HG03097 (cell line): ENCODE data around the gene FAHD2A.
"Not testable (repeated sequence)": the region's sequence is repeated elsewhere in the genome, so short reads cannot be mapped to it uniquely, and the experiment has no call there.

Experiments
- ATAC-seq: cut with Tn5 transposase; IDR thresholded peaks from one replicate; pipeline ENCODE4 v1.9.1; 2021; ENCODE audit not compliant: unreplicated experiment, low FRiP score

FAHD2A gene

DNA sequence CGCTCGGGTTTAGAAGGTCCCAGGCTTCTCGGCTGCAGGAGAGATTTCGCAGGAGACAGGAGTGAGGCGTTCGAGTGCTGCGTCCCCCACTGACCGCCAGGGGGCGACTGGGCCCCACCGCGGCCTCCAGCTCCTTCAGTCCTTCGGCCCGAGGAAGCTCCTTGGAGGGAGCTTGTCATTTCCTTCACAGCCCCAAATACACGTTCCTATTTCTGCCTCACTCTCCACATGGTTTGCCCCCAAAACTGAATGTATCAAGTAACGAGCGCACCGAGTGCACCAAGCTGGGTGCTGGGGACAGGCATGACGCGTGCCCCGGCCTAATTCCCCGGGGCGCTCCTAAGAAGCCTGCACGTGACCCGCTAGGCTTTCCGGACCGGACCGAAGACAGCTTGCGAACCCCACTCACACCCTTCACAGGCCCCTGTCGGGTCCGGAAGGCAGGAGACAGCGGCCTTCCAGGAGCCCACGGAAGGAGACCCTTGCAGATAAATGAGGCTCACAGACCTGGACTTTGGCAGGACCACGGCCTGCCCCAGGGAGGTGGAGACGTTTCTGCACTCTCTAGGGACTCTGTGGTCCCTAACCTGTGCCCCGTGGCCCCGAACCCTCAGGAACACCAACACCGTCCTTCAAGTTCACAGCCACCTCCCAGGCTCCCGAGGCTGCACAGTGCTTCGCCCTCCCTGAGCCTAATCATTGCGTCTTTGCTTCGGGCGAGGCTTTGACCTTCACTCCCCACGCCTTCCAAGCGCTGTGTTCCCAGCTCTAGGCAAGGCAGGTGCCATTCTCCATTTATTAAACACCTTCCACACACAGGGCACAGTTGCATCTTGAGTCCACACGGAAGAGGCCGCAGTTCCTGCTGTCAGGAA lies 13.0 kb upstream of the FAHD2A start:
- ATAC-seq: peak; percentile 73

DNA sequence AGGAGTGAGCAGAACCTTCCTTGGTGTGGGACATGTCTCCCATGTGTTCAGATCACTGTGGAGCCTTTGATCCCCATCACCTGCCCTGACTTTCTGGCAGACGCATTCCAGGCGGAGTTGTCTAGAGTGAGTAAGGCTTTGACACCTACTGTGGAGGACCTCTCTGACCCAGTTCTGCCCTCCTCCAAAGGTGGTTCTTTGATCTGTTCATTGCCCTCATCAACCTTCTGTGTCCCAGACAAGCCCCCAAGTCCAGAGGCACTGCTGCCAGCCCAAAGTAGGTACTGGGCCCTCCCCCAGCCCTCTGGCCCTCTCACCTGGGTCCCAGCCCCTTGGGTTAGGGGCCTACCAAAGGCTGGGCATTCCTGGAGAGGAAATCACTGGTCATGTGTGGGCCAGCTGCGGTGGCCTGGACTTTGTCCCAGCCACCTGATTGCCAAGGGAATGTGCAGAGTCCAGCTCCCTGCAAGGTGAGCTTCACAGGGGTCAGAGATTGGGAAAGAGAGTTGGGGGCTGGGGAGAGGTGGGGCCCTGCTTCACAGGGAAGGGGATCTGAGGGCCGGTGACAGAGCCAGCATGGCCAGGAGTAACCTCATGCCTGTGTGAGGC lies 12.1 kb upstream of the FAHD2A start:
- ATAC-seq: no peak

DNA sequence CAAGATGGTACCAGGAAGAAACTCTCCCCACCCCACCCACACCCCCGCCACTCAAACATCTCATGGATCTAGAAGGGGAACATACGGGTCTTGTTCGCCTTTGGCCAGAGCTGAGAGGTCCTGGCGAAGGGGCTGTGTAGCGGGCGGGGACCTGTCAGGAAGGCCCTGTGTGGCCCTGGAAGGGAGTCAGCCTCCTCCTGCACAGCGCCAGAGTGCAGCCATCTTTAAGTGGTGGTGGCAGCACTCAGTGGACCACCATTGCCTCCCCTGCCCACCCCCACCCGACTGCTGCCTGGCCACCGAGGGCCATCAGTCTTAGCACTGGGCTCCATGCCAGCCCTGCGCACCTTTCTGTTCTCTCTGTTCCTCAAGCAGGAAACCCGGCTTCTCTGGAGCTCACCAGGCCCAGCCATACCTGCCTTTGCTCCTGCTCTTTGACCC lies 11.6 kb upstream of the FAHD2A start:
- ATAC-seq: no peak

DNA sequence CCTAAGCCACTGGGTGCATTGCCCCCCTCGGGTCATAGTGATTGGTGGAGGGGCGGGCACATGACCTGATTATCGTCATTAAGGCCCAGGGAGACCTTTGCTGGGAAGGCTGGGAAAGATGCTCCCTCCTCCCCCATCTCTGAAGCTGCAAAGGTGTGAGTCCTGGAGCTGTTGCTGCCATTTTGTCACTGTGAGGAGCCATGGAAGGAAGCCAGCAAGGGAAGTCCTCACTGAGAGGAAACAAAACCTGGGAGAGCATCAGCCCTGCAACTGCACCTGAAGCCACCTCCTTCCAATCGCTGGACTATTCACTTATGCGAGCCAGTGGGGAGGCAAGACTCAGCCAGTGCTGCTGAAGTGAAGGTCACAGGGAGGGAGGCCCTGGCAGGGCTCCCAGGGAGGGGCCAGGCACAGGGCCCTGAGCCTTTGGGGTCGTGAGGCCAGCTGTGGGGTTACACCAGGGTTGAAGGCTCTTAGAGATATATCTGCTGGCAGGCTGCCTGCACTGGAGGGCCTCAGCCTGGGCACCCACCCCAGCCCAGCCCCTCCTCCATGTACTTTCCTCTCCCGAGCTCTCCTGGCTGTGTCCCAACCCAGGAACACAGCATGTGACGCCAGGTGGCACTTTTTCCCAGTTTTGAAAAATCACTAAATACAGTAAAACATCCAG lies 10.7 kb upstream of the FAHD2A start:
- no peak for ATAC-seq

DNA sequence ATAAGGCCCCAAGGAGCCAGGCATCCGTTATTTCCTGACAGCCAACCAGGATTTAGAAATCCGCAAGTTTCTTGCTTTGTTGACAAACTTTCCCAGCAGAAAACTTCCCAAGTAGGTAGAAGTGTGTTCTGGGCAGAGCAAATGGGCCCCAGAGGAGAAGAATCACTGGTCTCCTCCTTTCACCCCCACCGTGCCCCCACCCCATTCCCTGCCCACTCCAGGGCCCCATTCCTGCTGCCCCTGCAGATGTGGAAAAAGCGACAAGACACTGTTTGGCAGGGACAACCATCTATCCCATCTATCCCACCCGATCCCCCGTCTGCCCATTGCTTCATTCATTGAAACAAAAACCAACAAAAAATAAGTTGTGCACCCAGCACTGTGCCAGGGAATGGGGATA lies 10.2 kb upstream of the FAHD2A start:
- ATAC-seq: no peak

DNA sequence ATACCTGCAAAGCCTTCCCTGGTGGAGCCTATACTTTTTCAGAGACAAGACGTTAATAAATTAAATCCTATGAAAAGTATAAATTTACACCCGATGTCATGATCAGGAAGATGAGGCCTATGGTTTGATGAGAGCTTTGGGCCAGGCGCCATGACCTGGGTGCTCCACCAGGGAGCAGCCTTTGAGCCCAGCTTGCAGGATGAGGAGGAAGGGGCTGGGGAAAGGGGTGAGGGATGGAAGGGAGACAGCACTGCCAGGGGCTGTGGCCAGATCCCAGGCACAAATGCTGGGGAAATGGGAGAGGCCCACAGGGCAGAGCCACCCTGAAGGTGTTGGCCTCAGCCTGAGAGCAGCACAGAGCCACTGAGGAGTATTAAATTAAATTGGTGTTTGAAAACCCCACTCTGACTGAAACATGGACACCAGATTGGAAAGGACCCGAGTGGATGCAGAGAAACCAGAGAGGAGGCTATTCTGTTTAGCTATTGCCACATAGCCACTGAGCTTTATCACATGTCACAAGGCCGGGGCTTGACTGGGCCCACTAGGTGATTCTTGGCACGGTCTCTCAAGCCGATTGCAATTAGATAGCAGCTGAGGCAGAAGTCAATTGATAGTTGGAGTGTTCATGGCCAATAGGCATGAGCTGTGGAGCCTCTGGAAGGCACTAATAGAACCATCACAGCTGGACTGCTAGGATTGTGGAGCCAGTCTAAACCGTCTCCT lies 9.6 kb upstream of the FAHD2A start:
- no peak for ATAC-seq

DNA sequence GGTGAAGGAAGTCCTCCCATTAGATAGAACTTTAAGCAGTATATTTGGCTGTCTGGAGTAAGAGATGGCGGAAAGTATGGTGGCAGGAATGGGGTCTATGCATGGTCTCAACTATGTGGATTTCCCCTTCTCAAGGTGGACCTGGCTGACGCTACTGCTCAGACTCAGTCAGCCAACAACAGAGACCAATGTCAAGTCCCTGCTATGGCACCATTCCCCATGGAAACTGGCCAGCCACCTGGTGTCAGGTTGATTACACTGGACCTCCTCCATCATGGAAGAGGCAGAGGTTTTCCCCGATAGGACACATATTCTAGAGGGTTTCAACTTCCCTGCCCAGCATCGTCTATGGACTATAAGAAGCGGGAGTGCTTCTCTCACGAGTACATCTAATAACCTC lies 8.6 kb upstream of the FAHD2A start:
- no peak for ATAC-seq

DNA sequence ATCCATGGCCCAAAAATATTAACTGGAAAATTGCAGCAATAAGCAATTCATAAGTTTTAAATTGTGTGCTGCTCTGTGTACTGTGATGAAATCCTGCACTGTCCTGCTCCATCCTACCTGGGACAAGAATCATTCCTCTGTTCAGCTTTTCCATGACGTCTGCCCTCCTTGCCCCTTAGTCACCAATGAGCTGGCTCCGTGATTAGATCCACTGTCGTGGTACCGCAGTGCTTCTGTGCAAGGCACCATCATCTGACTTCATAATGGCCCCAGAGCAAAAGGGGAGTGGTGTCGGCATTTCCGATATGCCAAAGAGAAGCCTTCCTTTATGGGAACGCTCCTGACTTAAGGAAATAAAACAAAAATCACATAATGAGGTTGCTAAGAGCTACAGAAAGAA lies 3.4 kb upstream of the FAHD2A start:
- ATAC-seq: no peak

DNA sequence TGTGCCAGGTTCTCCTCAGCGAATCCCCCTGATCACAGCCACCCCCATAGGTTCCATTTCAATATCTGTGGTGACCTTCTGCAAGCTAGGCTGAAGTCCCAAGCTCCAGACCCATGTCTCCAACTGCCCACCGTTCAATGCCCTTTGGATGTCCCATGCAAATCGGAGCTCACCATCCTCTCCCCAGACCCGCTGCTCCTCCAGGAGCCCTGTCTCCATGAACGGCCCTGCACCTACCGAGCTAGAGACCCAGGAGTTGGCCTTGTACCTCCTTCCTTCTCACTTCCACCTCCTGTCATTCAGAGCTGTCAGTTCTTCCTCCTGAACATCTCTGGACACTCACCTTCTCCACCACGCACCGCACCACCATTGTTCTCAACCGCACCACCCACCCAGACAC lies 1.0 kb upstream of the FAHD2A start:
- no peak for ATAC-seq

DNA sequence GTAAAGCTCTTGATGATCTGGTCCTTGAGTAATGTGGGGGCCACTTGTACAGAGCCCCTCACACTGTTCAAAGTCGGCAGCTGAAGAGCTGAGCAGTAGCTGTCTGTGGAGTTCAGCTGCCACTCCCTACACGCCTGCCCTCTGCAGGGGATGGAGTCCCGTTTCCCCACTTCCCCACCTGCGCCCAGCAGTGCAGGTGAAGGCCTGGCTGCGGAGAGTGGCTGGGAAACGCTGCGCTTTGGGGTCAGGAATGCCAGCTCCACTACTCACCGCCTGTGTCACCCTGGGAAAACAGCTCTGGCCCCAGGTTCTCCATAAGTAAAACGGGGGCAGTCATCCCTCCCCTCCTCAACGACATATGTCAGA lies 521 bp upstream of the FAHD2A start:
- peak; percentile 14 for ATAC-seq

DNA sequence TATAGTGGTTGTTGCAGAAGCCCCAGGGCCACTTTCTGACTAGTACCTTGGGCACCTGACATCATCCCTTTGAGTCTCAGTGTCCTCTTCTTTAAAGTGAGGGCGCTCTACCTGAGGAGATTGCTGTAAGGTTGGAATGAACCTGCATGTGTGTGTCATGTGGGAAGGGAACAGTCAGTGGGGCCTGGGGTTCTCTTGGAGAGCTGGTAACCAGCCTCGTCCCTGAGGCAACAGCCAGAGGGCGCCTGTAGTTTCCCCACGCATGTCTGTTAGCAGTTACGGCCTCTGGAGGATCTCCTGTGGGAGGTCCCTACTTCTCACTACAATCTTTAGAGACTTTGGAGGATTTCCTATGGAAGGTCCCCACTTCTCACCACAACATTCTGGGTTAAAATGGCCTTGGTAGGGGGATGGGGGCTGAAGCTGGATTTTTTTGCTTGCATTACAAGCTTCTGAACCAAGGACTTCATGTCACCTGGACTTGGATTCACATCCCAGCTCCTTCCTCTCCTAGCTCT lies 755 bp downstream of the FAHD2A start:
- ATAC-seq: not testable (repeated sequence)

DNA sequence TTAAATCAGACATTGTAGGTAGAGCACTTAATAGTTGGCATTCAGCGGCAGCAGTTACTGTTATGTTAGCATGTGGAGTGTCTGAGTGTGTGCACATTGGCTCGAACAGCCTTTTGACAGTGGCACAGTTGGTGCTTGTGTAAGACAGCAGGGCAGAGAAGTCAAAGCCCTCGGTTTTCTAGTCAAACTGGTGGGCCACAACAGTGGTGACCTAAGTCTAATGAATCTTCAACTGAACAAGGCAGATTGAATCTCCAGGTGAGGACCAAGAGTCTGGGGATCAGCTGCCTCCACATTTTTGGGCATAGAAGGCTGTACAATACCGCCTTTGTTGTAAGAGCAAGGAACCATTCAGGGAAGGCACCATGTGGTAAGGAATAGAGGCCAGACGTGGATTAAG lies 1.3 kb downstream of the FAHD2A start:
- ATAC-seq: not testable (repeated sequence)

DNA sequence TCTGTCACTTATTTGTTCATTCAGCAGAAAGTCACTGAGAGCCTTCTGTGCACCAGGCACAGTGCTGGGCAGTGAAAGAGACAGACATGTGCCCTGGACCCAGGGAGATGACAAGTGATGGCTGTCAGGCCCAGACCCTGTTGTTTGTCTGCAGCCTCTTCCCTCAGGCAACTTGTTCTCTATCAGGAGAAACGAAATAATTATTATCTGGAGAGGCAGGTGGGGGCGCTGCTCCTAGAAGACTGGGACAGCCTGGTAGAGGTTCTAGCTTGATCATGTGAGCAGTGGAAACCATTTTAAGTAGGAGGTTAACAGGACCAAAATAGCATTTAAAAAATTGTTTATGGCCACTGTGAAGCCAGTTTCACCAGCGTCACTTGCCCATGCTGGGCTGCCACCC lies 2.2 kb downstream of the FAHD2A start:
- not testable (repeated sequence) for ATAC-seq

DNA sequence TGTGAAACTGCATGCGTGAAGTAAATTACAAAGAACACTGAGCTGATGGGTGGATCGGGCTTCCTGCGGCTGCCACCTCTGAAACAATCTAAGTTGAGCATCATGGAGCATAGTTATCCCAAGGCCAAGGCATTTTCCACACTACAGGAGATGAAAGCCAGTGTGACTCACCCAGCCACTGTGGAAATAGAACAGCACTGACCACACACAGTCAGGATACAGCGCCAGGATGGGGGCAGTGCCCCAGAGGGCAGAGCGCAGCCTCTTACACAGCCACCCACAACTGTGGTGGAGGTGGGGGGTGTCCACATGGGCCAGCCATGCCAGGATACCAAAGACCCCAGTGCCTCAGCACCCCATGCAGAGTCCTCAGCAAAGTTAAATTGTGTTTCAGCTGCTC lies 8.7 kb downstream of the FAHD2A start:
- ATAC-seq: not testable (repeated sequence)

DNA sequence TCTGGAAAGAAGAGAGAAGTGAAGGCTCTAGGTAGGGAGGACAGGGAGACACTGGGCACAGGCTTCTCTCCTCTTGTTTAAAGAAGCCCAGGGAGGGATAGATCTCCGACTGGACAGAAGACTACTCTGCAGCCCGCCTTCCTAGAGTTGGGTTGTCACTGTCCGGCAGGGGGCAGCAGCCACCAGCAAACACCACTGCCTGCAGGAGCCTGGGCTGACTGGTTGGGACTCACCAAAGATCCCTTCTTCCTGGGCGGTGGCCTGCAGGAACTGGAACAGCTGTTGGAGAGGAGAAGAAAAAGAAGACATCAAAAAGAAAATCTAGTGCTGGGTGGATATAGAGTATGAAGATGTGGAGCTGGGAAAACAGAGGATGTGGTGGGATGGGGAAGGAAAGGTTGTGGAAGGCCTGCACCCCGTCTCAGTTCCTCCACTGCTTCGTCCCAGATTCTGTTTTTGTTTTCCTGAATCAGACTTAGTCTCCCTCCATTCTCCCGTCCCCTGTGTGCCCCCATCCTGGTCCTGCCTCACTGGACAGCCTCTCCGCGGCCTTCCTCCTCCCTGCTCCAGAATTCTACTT lies 11.6 kb downstream of the FAHD2A start:
- ATAC-seq: not testable (repeated sequence)

DNA sequence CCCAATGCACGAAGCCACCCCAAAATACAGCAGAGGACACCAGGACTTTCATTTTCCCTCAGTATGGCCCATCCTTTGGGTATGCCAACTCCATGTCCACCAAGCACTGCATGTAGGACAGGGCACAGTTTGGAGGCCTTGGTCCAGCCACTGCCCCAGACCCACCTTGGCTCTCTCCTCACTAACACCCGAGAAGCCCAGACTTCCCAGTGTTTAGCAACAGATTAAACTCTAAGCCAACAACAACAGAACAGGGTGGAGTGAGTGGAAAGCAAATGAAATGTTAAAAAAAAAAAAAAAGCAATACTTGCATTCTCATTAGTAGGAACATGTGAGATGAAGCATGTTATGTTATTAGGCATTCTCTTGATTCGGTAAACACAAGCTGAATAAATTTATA lies 12.6 kb downstream of the FAHD2A start:
- ATAC-seq: not testable (repeated sequence)

DNA sequence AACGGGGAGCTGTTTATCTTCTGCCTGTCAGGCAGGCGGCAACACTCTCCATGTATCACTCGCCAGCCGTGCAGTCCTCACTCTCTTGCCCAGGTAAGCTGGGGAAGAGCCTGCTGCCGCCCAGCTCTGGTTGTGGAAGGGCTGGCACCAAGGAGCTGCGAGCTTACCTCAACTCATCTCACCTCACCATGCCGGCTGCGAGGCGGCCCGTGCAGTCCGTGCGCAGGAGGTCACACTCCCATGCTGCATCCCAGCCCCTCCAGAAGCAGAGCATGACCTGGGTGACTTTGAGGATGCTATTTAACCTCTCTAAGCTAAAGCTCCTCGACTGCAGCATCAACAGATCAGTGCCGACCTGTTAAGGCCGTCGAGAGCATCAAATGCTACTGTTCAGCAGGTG lies 13.1 kb downstream of the FAHD2A start:
- not testable (repeated sequence) for ATAC-seq

DNA sequence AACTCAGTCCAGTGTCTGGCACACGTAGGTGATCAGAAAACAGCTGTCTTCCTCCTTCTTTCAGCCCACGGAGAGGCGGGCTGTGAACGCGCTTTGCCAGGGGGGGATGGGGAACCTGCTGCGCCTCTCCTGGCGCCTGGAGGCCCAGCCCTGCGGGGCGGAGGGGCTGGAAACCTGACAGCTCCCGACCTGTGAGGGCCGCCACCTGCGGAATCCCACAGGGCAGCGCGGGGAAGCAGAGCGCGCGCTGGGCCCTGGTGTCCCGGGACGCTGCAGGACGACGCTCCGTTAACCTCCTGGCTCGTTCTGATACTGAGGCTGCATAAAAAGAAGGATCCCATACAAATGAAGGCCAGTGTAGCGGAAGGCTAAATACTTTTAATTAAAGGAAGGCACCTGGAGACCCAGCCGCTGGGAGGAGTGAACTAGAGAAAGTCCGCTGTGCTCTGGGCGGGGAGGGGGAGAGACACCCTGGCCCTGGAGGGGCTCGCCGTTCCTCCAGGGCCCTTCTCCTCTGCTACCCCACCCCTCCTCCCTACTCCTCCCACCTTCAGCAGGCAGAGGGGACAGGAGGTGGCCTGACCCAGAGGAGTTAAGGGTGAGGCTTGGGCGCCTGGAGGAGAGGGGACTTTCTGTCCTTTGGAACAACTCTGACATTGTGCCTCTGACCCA lies 24.8 kb downstream of the FAHD2A start:
- ATAC-seq: not testable (repeated sequence)

DNA sequence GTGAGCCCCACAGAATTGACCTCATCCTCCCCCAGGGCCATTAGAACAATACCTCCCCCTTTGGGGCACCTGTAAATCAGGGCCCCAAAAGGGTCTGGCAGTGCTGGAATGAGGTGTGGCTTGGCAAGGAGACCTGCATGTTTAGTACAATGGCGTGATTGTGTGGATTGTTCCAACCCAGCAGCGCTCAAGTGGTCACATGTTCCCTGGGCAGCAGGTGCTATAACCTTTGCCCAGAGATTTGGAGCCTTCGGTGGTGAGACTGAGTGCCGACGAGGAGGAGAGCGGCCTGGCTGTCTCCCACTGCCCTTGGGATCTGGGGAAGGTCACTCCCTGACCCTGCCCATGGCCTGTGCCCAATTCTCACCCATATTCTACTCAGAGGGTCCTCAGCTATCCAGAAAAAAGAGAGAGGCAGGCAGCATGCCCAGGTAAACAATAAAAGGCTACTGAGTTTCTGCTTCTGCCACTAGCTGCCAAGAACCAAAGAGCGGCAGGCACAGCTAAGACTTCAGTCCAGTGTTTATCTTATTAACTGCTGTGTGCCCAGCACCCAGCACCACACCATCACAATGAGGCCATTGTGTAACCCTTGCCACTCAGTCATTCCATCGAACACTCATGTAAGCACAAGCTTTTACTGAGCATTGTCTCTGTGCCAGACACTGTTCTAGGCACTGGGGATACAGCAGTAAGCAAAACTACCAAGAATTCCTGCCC lies 27.4 kb downstream of the FAHD2A start:
- ATAC-seq: not testable (repeated sequence)
